ENCODE measurements around the gene FGF19. TPM values are rescaled to one million over a fixed set of nuclear protein-coding genes. Genes with fewer than 3 reads are reported as not detected.

Gene FGF19
- total RNA-seq, 1 experiment from 2014 or later: 7.4 TPM

GRCh38 chr11:69686856-69687255, 17.0 kb downstream of the FGF19 start:
- H3K4me1 Mint-ChIP-seq: peaks cover 2 to 8% of the 10 kb centered on the region in 2 experiments; a peak in 3 of 4 replicates
- Histone ChIP-seq H3K23ac (ENCODE audit: insufficient read length, low read depth, low read length) (no peak overlapping the region), H4K5ac (ENCODE audit: insufficient read length, low read depth, low read length) (no peak overlapping the region), H3K9ac (ENCODE audit: extremely low read depth, insufficient read length, low read length) (no peak overlapping the region), H4K20me1 (ENCODE audit: control insufficient read depth, insufficient read depth, insufficient read length) (no peaks in the 10 kb centered on the region), H2AK5ac (ENCODE audit: insufficient read length, low read length) (no peak overlapping the region), H2BK120ac (ENCODE audit: low read depth, low read length, poor library complexity, severe bottlenecking) (no peak overlapping the region), H3K18ac (ENCODE audit: insufficient read length, low read depth, low read length) (no peak overlapping the region), H3K79me2 (ENCODE audit: insufficient read depth, low read length) (no peaks in the 10 kb centered on the region), H2BK20ac (ENCODE audit: low read depth, low read length, poor library complexity, severe bottlenecking) (no peak overlapping the region), H3K4ac (ENCODE audit: low read depth, low read length) (no peak overlapping the region), H3K14ac (ENCODE audit: insufficient read depth, low read length) (no peak overlapping the region), H3K79me1 (ENCODE audit: insufficient read depth, low read depth, low read length, poor library complexity, severe bottlenecking) (no peaks in the 10 kb centered on the region), H2BK5ac (ENCODE audit: insufficient read length, low read length) (no peak overlapping the region), H2AFZ (ENCODE audit: low read length) (no peak overlapping the region), H4K8ac (replicated peaks; ENCODE audit: insufficient read length, low read depth, low read length) (no peak overlapping the region), H2BK12ac (ENCODE audit: insufficient read length, low read depth, low read length) (no peak overlapping the region), H3K27me3 (ENCODE audit: insufficient read depth, low read length) (no peaks in the 10 kb centered on the region), H3K4me1 (ENCODE audit: insufficient read depth, low read length) (no peaks in the 10 kb centered on the region), H3K4me2 (ENCODE audit: insufficient read depth, insufficient read length, low read length) (no peak overlapping the region), H2BK15ac (ENCODE audit: low read depth, low read length) (no peak overlapping the region), H3K56ac (ENCODE audit: insufficient read length, low read depth, low read length) (no peak overlapping the region), H4K91ac (ENCODE audit: insufficient read length, low read depth, low read length) (no peak overlapping the region), H3K27ac (ENCODE audit: insufficient read length, low read depth, low read length) (no peak overlapping the region), H3K23me2 (ENCODE audit: insufficient read length, low read depth, low read length, poor library complexity, severe bottlenecking) (no peaks in the 10 kb centered on the region), H3K9me3 (ENCODE audit: control insufficient read depth, low read depth, low read length) (no peaks in the 10 kb centered on the region), H3T11ph (ENCODE audit: low read length) (no peak overlapping the region)
- TF ChIP-seq, protein P1, sequence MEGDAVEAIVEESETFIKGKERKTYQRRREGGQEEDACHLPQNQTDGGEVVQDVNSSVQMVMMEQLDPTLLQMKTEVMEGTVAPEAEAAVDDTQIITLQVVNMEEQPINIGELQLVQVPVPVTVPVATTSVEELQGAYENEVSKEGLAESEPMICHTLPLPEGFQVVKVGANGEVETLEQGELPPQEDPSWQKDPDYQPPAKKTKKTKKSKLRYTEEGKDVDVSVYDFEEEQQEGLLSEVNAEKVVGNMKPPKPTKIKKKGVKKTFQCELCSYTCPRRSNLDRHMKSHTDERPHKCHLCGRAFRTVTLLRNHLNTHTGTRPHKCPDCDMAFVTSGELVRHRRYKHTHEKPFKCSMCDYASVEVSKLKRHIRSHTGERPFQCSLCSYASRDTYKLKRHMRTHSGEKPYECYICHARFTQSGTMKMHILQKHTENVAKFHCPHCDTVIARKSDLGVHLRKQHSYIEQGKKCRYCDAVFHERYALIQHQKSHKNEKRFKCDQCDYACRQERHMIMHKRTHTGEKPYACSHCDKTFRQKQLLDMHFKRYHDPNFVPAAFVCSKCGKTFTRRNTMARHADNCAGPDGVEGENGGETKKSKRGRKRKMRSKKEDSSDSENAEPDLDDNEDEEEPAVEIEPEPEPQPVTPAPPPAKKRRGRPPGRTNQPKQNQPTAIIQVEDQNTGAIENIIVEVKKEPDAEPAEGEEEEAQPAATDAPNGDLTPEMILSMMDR (conservative IDR thresholded peaks at IDR 0.05): no peak
- no peak overlapping the region for H3K27ac Mint-ChIP-seq
- DNase-seq: no peak
- peaks cover 0 to 7% of the 10 kb centered on the region in 2 experiments; a peak in 4 of 5 replicates for H3K9me3 Mint-ChIP-seq
- no peak overlapping the region for H3K4me3 Mint-ChIP-seq
- peaks cover 0 to 1% (median 0%) of the 10 kb centered on the region in 3 experiments; a peak in 1 of 7 replicates for H3K36me3 Mint-ChIP-seq (ENCODE audit: insufficient read depth in 1 of 3, low read depth in 3 of 3)
- no CpG with 5 or more reads among the region's 8 CpGs for WGBS (ENCODE audit: extremely low coverage, insufficient read length, low lambda C conversion rate)
- H3K27me3 Mint-ChIP-seq (ENCODE audit: low read depth): peaks cover 22% of the 10 kb centered on the region
